H9 (cell line): ENCODE measurements around the gene ITGA11. TPM values are rescaled to one million over a fixed set of nuclear protein-coding genes. Genes with fewer than 3 reads are reported as not detected.

Experiments used
- DNase-seq: peaks from one replicate; pipeline ENCODE4 v3.0.0-alpha.2; 2017
- H2AFZ ChIP-seq: one replicate; pipeline ENCODE4 v1.6.1; 2013; ENCODE audit warnings: mild to moderate bottlenecking, low read length, control low read depth, moderate library complexity
- H2AK5ac ChIP-seq: 2 replicates; pipeline ENCODE4 v1.6.1; 2013; ENCODE audit warnings: low read length, control low read depth, mixed read lengths; ENCODE audit not compliant: insufficient read length
- H2BK120ac ChIP-seq: one replicate; pipeline ENCODE4 v1.6.1; 2013; ENCODE audit warnings: low read depth, mild to moderate bottlenecking, low read length, control low read depth, inconsistent platforms; ENCODE audit not compliant: poor library complexity, severe bottlenecking
- H2BK12ac ChIP-seq: 2 replicates; pipeline ENCODE4 v1.6.1; 2013; ENCODE audit warnings: low read length, control low read depth, mixed read lengths, low read depth; ENCODE audit not compliant: insufficient read length
- H2BK15ac ChIP-seq: 2 replicates; pipeline ENCODE4 v1.6.1; 2013; ENCODE audit warnings: low read depth, low read length, control low read depth
- H2BK20ac ChIP-seq: one replicate; pipeline ENCODE4 v1.6.1; 2013; ENCODE audit warnings: low read depth, mild to moderate bottlenecking, low read length, control low read depth, inconsistent platforms; ENCODE audit not compliant: poor library complexity, severe bottlenecking
- H2BK5ac ChIP-seq: 2 replicates; pipeline ENCODE4 v1.6.1; 2013; ENCODE audit warnings: low read length, control low read depth, mixed read lengths; ENCODE audit not compliant: insufficient read length
- H3K14ac ChIP-seq: 2 replicates; pipeline ENCODE4 v1.6.1; 2013; ENCODE audit warnings: low read length, control low read depth; ENCODE audit not compliant: insufficient read depth
- H3K18ac ChIP-seq: 2 replicates; pipeline ENCODE4 v1.6.1; 2013; ENCODE audit warnings: low read depth, mild to moderate bottlenecking, mixed read lengths, low read length, control low read depth; ENCODE audit not compliant: insufficient read length
- H3K23ac ChIP-seq: 2 replicates; pipeline ENCODE4 v1.6.1; 2013; ENCODE audit warnings: low read length, control low read depth, mixed read lengths, low read depth; ENCODE audit not compliant: insufficient read length
- H3K23me2 ChIP-seq: 2 replicates; pipeline ENCODE4 v1.6.1; 2013; ENCODE audit warnings: low read depth, mild to moderate bottlenecking, mixed read lengths, low read length, control low read depth; ENCODE audit not compliant: insufficient read length, poor library complexity, severe bottlenecking
- H3K27ac ChIP-seq: 2 replicates; pipeline ENCODE4 v1.5.1; 2013; ENCODE audit warnings: low read length, control low read depth, mixed read lengths, low read depth; ENCODE audit not compliant: insufficient read length
- H3K27me3 ChIP-seq: 2 replicates; pipeline ENCODE4 v1.6.1; 2013; ENCODE audit warnings: low read length, control low read depth, inconsistent platforms; ENCODE audit not compliant: insufficient read depth
- H3K4ac ChIP-seq: 2 replicates; pipeline ENCODE4 v1.6.1; 2013; ENCODE audit warnings: low read depth, mild to moderate bottlenecking, control low read depth, inconsistent platforms, low read length, moderate library complexity
- H3K4me1 ChIP-seq: 2 replicates; pipeline ENCODE4 v1.6.1; 2013; ENCODE audit warnings: low read length, control low read depth, inconsistent platforms; ENCODE audit not compliant: insufficient read depth
- H3K4me2 ChIP-seq: 2 replicates; pipeline ENCODE4 v1.6.1; 2013; ENCODE audit warnings: low read length, control low read depth, mixed read lengths; ENCODE audit not compliant: insufficient read length, insufficient read depth
- H3K56ac ChIP-seq: 2 replicates; pipeline ENCODE4 v1.6.1; 2013; ENCODE audit warnings: low read depth, mild to moderate bottlenecking, mixed read lengths, low read length, control low read depth; ENCODE audit not compliant: insufficient read length
- H3K79me1 ChIP-seq: 2 replicates; pipeline ENCODE4 v1.6.1; 2013; ENCODE audit warnings: low read depth, mild to moderate bottlenecking, moderate library complexity, low read length, control low read depth, inconsistent platforms; ENCODE audit not compliant: insufficient read depth, poor library complexity, severe bottlenecking
- H3K79me2 ChIP-seq: 2 replicates; pipeline ENCODE4 v1.6.1; 2013; ENCODE audit warnings: low read length, control low read depth, inconsistent platforms; ENCODE audit not compliant: insufficient read depth
- H3K9ac ChIP-seq: 2 replicates; pipeline ENCODE4 v1.6.1; 2013; ENCODE audit warnings: low read length, control low read depth, mixed read lengths; ENCODE audit not compliant: insufficient read length; ENCODE audit errors: extremely low read depth
- H3K9me3 ChIP-seq: one replicate; pipeline ENCODE4 v1.6.1; 2013; ENCODE audit warnings: low read depth, low read length, inconsistent platforms; ENCODE audit not compliant: control insufficient read depth
- H3T11ph ChIP-seq: one replicate; pipeline ENCODE4 v1.6.1; 2013; ENCODE audit warnings: mild to moderate bottlenecking, low read length, control low read depth, inconsistent platforms
- H4K20me1 ChIP-seq: one replicate; pipeline ENCODE4 v1.6.1; 2013; ENCODE audit not compliant: control insufficient read depth, insufficient read length, insufficient read depth
- H4K5ac ChIP-seq: 2 replicates; pipeline ENCODE4 v1.6.1; 2013; ENCODE audit warnings: low read depth, mild to moderate bottlenecking, mixed read lengths, low read length, control low read depth; ENCODE audit not compliant: insufficient read length
- H4K8ac ChIP-seq: replicated peaks from 2 replicates; pipeline ENCODE4 v1.6.1; 2013; ENCODE audit warnings: low read length, control low read depth, mixed read lengths, low read depth; ENCODE audit not compliant: insufficient read length
- H4K91ac ChIP-seq: 2 replicates; pipeline ENCODE4 v1.6.1; 2013; ENCODE audit warnings: low read depth, mild to moderate bottlenecking, moderate library complexity, mixed read lengths, low read length, control low read depth; ENCODE audit not compliant: insufficient read length
- H3K27ac Mint-ChIP-seq, 3 experiments: 2 replicates in 2 of 3; 3 replicates in 1 of 3; pipeline ENCODE4 v1.8.0; 2020 to 2021; ENCODE audit warnings: mixed read lengths in 3 of 3, mild to moderate bottlenecking in 1 of 3, moderate library complexity in 1 of 3
- H3K27me3 Mint-ChIP-seq: 2 replicates; pipeline ENCODE4 v1.8.0; 2021; ENCODE audit warnings: low read depth, mild to moderate bottlenecking, moderate library complexity, mixed read lengths
- H3K36me3 Mint-ChIP-seq, 3 experiments: 2 replicates in 2 of 3; 3 replicates in 1 of 3; pipeline ENCODE4 v1.8.0; 2020 to 2021; ENCODE audit warnings: low read depth in 3 of 3, mixed read lengths in 3 of 3; ENCODE audit not compliant: insufficient read depth in 1 of 3
- H3K4me1 Mint-ChIP-seq, 2 experiments: 2 replicates each; pipeline ENCODE4 v1.8.0; 2020; ENCODE audit warnings: mixed read lengths in 2 of 2
- H3K4me3 Mint-ChIP-seq, 2 experiments: 2 replicates in 1 of 2; 3 replicates in 1 of 2; pipeline ENCODE4 v1.8.0; 2020 to 2021; ENCODE audit warnings: mild to moderate bottlenecking in 2 of 2, mixed read lengths in 2 of 2, moderate library complexity in 1 of 2
- H3K9me3 Mint-ChIP-seq, 2 experiments: 2 replicates in 1 of 2; 3 replicates in 1 of 2; pipeline ENCODE4 v1.8.0; 2020; ENCODE audit warnings: mild to moderate bottlenecking in 2 of 2, mixed read lengths in 2 of 2, moderate library complexity in 1 of 2
- CTCF ChIP-seq: fragments of 200-600 bp; sonication (generic); conservative IDR thresholded peaks from 3 replicates; pipeline ENCODE4 v1.8.0; 2021; ENCODE audit warnings: antibody characterized with exemption, mild to moderate bottlenecking
- WGBS: extraction: QIAGEN DNeasy Blood & Tissue Kit; methylation state at CpG from one replicate; pipeline ENCODE4 v1.1.7; 2013; ENCODE audit warnings: missing lambda C conversion rate, low lambda C conversion rate, mixed read lengths; ENCODE audit not compliant: insufficient read length; ENCODE audit errors: extremely low coverage; 5-methylcytosine and 5-hydroxymethylcytosine counted together
- total RNA-seq: library from RNA; stranded (reverse); gene quantifications from 2 replicates; pipeline ENCODE4 v1.2.1, GENCODE V29; 2021

ITGA11 gene
- total RNA-seq, 1 experiment from 2014 or later, result 0.07 TPM

DNA sequence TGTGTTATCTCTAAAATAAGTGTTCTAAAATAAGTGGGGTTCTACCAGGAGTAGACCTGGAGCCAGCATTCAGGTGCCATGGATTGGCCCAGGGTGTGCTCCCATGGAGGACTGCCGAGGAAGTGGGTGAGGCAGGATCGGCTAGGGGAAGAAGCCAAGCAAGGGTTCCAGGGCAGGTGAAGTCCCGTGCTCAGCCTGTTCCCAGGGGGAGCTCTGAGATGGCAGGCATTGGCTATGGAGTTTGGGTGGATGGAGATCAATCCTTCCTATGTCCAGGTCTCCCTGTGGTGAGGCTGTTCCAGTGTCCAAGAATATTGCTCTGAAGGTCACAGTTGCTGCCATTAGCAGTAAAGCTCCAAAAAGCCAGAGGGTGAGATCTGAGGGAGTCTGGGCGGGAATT, 46.9 kb upstream of the ITGA11 start:
- Histone ChIP-seq H2AFZ (no peak overlapping the region), H4K91ac (no peak overlapping the region), H4K5ac (no peak overlapping the region), H3K4me1 (no peaks in the 10 kb centered on the region), H3K4ac (no peak overlapping the region), H4K20me1 (no peaks in the 10 kb centered on the region), H3K9ac (no peak overlapping the region), H3K79me2 (no peaks in the 10 kb centered on the region), H2BK12ac (no peak overlapping the region), H2BK120ac (no peak overlapping the region), H4K8ac (no peak overlapping the region), H3K9me3 (no peaks in the 10 kb centered on the region), H2AK5ac (no peak overlapping the region), H3K23ac (no peak overlapping the region), H3K18ac (no peak overlapping the region), H3K27me3 (no peaks in the 10 kb centered on the region), H3K23me2 (no peaks in the 10 kb centered on the region), H2BK15ac (no peak overlapping the region), H2BK5ac (no peak overlapping the region), H3K14ac (no peak overlapping the region; the same call in 1 of the 2 replicates), H3K56ac (no peak overlapping the region), H3K79me1 (no peaks in the 10 kb centered on the region), H3K27ac (no peak overlapping the region), H3T11ph (no peak overlapping the region), H2BK20ac (no peak overlapping the region), H3K4me2 (no peak overlapping the region)
- H3K4me3 Mint-ChIP-seq, result no peak overlapping the region
- no peak for TF ChIP-seq CTCF
- no peak for DNase-seq
- no CpG with 5 or more reads among the region's 4 CpGs for WGBS
- H3K27me3 Mint-ChIP-seq, result no peaks in the 10 kb centered on the region; the same call in none of the 2 replicates
- peak overlapping the region in 1 of 3 experiments; percentile 90; a peak in 1 of 7 replicates for H3K27ac Mint-ChIP-seq
- H3K36me3 Mint-ChIP-seq, result no peaks in the 10 kb centered on the region
- H3K9me3 Mint-ChIP-seq, result no peaks in the 10 kb centered on the region
- H3K4me1 Mint-ChIP-seq, result no peaks in the 10 kb centered on the region
